Glomerular visceral epithelial cell (primary cell): ENCODE measurements around the gene CDH22.

Experiments used
- DNase-seq: peaks from one replicate; pipeline ENCODE4 v3.0.0-alpha.2; 2016; ENCODE audit errors: extremely low spot score

Gene CDH22

DNA sequence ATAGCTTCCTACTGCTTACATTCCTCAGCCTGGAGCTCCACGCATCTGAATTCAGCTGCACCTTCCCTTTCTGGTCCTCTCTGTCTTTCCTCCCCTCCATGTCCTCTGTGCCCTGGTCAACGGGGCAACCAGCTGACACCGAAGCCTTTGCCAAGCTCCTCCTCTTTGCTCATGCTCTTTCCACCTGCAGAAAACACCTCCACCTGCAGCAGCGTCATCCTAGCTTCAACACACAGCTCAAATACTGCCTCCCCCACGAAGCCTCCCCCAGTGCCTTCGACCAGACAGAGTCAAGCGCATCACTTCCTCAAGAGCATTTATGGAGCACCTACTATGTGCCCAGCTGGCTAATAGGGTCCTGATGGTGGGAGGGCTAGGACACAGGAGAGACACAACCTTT lies 9.2 kb downstream of the CDH22 start:
- no peak for DNase-seq

DNA sequence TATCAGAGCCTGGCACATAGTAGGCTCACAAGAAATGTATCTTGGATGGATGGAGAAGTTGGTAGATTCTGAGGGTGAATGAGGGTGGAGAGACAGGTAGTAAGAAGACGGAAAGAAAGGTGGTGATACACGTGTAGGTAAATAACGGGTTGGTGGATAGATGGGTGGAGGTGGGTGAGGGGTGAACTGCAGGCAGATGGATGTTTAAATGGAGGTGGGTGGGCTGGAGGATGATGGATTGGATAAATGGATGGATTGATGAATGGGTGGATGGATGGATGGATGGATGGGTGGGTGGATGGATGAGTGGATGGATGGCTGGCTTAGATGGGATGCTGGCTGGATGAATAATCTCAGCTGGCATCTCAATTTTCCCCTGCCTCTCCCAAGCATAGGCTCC lies 9.9 kb downstream of the CDH22 start:
- no peak for DNase-seq

GRCh38 chr20:46296526-46297250 lies 11.6 kb downstream of the CDH22 start:
- no peak for DNase-seq

GRCh38 chr20:46293084-46293483 lies 15.2 kb downstream of the CDH22 start:
- peak; percentile 43 for DNase-seq

- no peak for DNase-seq
These were observed 16.9 kb downstream of the CDH22 start for GRCh38 chr20:46291401-46291800.

DNA sequence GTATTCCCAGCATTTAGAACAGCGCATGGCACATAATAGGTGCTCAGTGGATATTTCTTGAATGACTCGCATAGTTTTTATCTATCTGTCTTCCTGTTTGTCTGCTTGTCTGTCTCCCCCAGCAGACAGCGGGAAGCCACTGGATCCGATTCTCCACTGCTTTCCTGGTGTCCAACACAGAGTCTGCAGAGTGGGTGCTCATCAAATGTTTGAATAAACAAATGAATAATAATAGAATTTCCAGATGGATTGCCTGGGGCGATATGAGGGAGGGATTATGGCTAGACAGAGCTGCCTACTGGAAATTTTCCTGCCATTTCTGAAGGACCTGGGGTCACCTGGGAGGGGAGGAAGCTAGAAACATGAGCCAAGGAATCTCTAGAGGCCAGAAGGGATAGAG lies 18.9 kb downstream of the CDH22 start:
- DNase-seq: no peak

DNA sequence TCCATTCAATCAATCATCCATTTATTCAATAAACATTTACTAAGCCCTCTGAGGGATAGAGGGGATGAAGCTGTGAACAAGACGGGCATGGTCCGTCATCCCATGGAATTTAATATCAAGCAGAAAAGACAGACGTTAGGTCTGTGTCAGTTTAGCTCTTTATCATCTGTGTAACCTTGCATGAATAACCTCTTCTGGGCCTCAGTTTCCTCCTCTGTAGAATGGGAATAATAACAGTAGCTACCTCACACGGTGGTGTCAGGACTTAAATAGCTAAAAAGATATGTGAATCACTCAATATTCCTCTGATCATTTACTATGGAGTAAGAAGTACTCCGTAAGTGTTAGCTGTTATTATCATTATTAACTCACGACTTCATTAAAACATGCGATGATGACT lies 21.3 kb downstream of the CDH22 start:
- DNase-seq: no peak

DNA sequence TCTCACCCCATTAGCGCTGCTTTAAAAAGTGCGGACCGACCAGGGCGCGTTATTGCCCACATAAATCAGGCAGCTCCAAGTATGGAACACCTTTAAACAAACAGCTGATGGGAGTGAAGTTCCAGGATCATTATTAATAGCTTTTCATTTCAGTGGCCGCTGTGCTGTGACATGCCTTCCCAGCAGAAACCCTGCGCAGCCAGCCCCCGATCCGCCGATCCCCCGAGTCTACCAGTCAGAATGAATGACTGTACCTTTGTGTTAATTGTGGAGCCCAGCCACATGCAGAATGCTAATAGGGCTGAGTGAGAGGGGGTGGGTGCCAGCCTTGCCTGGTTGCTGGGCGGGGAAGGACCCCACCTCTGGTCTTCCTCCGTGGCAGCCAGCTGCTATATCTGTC lies 21.9 kb downstream of the CDH22 start:
- DNase-seq: no peak

- DNase-seq: no peak
These were observed 22.6 kb downstream of the CDH22 start for GRCh38 chr20:46285740-46286139.

DNA sequence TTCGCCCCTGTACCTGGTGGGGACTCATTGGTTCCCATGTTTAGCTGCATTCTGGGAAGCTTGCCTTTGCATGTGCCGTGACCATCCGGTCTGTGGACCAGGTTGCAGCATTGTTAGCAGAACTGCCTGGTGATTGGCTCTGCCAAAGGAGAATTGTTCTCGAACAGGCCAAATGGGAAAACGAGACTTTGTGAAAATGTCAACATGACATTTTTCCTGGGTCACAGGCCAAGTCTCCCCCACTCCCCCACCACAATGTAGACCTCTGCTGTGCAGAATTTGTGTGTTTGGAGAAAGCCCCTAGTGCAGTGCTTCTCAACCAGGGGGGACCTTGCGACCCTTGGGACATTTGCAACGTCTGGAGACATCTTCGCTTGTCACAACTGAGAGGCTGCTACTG lies 23.2 kb downstream of the CDH22 start:
- no peak for DNase-seq

DNA sequence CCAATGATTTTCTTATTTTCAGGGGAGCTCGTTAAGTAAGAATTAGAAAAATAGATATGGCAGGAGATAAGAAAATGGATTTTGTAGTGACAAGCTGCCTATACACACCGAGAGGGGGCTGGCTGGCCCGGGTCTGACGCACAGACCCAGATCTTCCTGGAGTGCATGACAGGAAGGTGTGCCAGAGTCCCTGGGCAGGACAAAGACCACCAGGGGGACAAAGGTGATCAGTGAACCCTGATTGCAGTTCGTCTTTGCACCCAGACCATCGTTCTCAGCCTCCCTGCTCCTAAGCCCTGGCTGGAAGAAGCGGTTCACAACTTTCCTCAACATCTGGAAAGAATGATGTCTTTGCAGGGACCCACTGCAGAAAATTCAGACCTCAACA lies 24.3 kb downstream of the CDH22 start:
- no peak for DNase-seq

DNA sequence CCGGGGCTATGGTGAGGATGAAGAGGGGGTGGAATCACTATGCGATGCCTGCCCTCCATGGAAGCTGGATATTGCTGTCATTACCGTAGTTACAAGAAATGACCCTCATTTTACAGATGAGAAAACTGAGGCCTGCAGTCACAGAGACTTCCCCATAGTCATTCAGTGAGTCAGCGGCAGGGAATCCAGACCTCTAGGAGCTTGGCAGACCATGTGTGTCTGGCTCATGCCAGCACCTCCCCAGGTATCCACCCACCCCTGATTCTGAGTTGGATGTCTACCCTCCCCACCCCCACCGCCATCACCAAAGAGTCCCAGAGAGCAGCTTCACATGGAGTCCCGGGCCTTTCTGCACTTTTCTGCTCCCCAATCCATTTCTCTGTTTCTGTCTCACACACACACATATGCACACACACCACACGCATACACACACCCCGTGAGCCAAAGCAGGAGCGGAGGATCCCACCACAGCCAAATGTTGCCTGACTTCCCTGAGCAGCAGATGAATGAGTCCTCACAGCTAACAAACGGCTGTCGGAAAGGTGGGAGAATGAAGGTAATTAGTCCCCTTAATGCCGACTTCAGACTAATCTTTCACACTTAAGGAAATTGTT lies 24.8 kb downstream of the CDH22 start:
- peak; percentile 36 for DNase-seq

DNA sequence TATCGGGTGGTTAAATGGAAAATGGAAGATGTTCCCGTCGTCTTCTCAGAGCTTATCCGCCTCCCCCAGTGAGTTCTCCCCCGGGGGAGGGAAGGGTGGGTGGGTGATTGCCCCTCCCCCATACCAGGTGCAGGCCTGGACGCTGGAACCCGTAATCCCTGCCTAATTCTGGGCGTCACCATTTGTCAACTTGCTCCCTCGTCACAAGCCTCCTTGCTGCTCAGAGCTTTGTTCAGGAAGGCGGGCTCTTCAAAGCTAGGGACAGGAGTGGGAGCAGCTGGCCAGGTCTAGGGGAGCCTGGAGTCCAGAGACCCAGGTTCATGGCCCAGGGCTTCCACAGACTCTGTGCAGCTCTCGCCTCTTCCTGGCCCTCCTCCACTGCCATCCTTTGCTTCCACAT lies 25.6 kb downstream of the CDH22 start:
- DNase-seq: no peak

- no peak for DNase-seq
These were observed 29.2 kb downstream of the CDH22 start for GRCh38 chr20:46279103-46279502.

DNA sequence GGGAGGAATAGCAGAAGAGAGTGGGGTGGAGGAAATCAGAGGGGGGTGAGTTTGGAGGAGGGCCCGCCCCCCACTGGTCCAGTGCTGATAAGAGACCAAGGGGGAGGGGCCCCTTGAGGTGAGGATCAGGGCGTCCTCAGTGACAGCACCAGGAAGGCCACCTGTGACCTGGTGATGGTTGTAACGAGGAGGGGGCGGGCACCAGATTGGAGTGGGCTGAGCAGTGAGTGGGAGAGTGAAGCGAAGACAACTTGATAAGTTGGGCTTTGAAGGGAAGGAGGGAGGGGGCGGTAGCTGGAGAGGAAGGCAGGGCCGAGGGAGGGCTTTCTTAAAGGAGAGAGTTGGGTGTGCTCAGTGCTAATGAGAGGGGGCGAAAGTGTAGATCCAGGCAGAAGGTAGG lies 30.7 kb downstream of the CDH22 start:
- no peak for DNase-seq

DNA sequence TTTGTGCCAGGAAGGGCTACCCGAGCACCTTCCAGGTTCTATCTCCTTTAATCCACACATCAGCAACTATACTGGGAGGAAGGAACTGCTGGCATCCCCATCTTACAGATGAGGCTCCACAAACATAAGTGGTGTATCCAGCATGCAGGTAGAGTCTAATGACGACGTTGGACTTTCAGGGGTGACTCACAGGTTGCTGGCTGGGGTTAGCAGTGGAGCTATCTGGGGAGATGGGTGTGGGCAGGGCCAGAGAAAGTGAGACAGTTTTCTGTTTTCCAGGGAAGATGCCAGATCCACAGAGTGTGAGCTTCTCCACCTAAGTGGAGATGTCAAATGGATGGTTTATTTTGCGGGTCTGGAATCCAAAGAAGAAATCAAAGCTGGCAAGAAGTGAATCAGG lies 31.8 kb downstream of the CDH22 start:
- DNase-seq: no peak

- no peak for DNase-seq
These were observed 33.2 kb downstream of the CDH22 start for GRCh38 chr20:46275091-46275490.

- no peak for DNase-seq
These were observed 34.6 kb downstream of the CDH22 start for GRCh38 chr20:46273717-46274116.

DNA sequence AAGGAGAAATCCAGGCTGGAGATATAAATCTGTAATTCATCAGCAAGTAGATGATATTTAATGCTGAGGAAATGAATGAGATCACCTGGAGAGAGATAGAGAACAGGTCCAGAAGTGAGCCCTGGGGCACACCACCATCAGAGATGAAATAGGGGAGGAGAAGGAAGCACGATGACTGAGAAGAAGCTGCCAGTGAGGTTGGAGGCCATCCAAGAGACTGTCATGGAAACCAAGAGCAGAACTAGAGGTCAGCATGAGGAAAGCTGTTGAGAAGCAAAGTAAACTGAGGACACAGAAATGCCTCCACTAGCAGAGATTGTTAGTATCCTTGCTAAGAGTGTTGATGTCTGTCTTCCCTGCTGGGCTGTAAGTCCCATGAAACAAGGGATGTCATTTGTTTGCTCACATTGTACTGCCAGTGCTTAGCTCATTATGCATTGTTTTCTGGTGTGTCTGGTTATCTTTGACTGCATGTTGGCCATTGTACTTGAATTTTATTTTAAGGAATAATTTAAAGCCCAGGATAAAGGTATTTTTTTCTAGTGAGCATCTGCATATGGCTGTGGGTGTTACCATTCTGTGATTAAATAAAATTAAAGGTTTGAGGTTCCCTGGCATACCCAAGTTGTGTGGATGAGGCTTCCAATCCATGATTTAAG lies 35.8 kb downstream of the CDH22 start:
- DNase-seq: no peak

GRCh38 chr20:46270977-46271744 lies 37.1 kb downstream of the CDH22 start:
- no peak for DNase-seq

- DNase-seq: no peak
These were observed 38.9 kb downstream of the CDH22 start for GRCh38 chr20:46269372-46269771.

GRCh38 chr20:46268662-46269061 lies 39.6 kb downstream of the CDH22 start:
- DNase-seq: no peak
